Measurements from ENCODE around the gene E2F4.

- TF ChIP-seq CTCF (IDR thresholded peaks at IDR 0.05) = no peak
- no peak for TF ChIP-seq EZH2 (IDR thresholded peaks at IDR 0.05; ENCODE audit: borderline replicate concordance, insufficient read depth, low read depth, low read length, poor library complexity, severe bottlenecking)
Observed at GRCh38 chr16:67156143-67156844, 35.7 kb upstream of the E2F4 start.
